Neural progenitor cell (in vitro differentiated cells): Measurements from ENCODE around the gene NME5. TPM values are rescaled to one million over a fixed set of nuclear protein-coding genes. Genes with fewer than 3 reads are reported as not detected.

ENCODE experiments used
- DNase-seq: peaks from one replicate; pipeline ENCODE4 v3.0.0-alpha.2; 2016; ENCODE audit warnings: low spot score
- H2AFZ ChIP-seq: fragments of 200-600 bp; sonication (generic); replicated peaks from 2 replicates; pipeline ENCODE4 v1.6.1; 2016; ENCODE audit warnings: antibody characterized with exemption
- H3F3A ChIP-seq: fragments of 200-600 bp; sonication (generic); 2 replicates; pipeline ENCODE4 v1.6.1; 2016; ENCODE audit warnings: antibody characterized with exemption, low read depth
- H3K27ac ChIP-seq: fragments of 200-600 bp; sonication (generic); 2 replicates; pipeline ENCODE4 v1.5.1; 2016; ENCODE audit warnings: mild to moderate bottlenecking
- H3K27me3 ChIP-seq: fragments of 200-600 bp; sonication (generic); 2 replicates; pipeline ENCODE4 v1.6.1; 2016; ENCODE audit warnings: mild to moderate bottlenecking, moderate library complexity
- H3K36me3 ChIP-seq: fragments of 200-600 bp; sonication (generic); 2 replicates; pipeline ENCODE4 v1.5.1; 2016
- H3K4me1 ChIP-seq: fragments of 200-600 bp; sonication (generic); 2 replicates; pipeline ENCODE4 v1.6.1; 2016; ENCODE audit warnings: mixed run types
- H3K4me2 ChIP-seq: fragments of 200-600 bp; sonication (generic); 2 replicates; pipeline ENCODE4 v1.6.1; 2016
- H3K4me3 ChIP-seq: fragments of 200-600 bp; sonication (generic); 2 replicates; pipeline ENCODE4 v1.5.1; 2016
- H3K79me2 ChIP-seq: fragments of 200-600 bp; sonication (generic); 2 replicates; pipeline ENCODE4 v1.6.1; 2016; ENCODE audit warnings: low read depth
- H3K9ac ChIP-seq: fragments of 200-600 bp; sonication (generic); 2 replicates; pipeline ENCODE4 v1.6.1; 2016
- H3K9me3 ChIP-seq: fragments of 200-600 bp; sonication (generic); 2 replicates; pipeline ENCODE4 v1.5.1; 2016; ENCODE audit warnings: low read depth
- H4K20me1 ChIP-seq: fragments of 200-600 bp; sonication (generic); 2 replicates; pipeline ENCODE4 v1.6.1; 2016; ENCODE audit warnings: low read depth
- H3K27ac Mint-ChIP-seq: 3 replicates; pipeline ENCODE4 v1.8.0; 2021; ENCODE audit warnings: mixed read lengths
- H3K27me3 Mint-ChIP-seq: 2 replicates; pipeline ENCODE4 v1.8.0; 2022; ENCODE audit warnings: low read depth, mild to moderate bottlenecking, inconsistent platforms, moderate library complexity, mixed read lengths; ENCODE audit not compliant: insufficient read depth
- H3K36me3 Mint-ChIP-seq: 3 replicates; pipeline ENCODE4 v1.8.0; 2021; ENCODE audit warnings: mixed read lengths
- H3K4me1 Mint-ChIP-seq: 3 replicates; pipeline ENCODE4 v1.8.0; 2021; ENCODE audit warnings: mixed read lengths
- H3K4me3 Mint-ChIP-seq: 3 replicates; pipeline ENCODE4 v1.8.0; 2021; ENCODE audit warnings: mild to moderate bottlenecking, moderate library complexity, mixed read lengths
- H3K9me3 Mint-ChIP-seq: 3 replicates; pipeline ENCODE4 v1.8.0; 2020; ENCODE audit warnings: mixed read lengths
- EZH2 ChIP-seq: fragments of 200-600 bp; sonication (generic); IDR thresholded peaks from 2 replicates; pipeline ENCODE4 v1.6.1; 2017; ENCODE audit warnings: antibody characterized with exemption, mild to moderate bottlenecking, moderate library complexity
- EZH2phosphoT487 ChIP-seq: fragments of 200-600 bp; sonication (generic); IDR thresholded peaks from 2 replicates; pipeline ENCODE4 v1.6.1; 2017; ENCODE audit warnings: antibody characterized with exemption
- total RNA-seq: library from RNA; depleted of rRNA; stranded (reverse); fragments of >200 nt; gene quantifications from 2 replicates; pipeline ENCODE4 v1.2.3, GENCODE V29; 2015; ENCODE audit warnings: low replicate concordance
- TF ChIP-seq, protein P1 (sequence below): fragments of 200-600 bp; sonication (generic); IDR thresholded peaks from 2 replicates; pipeline ENCODE4 v1.5.1; 2017; ENCODE audit warnings: antibody characterized with exemption, mild to moderate bottlenecking

Gene NME5
- total RNA-seq, 1 donor from 2014 or later: 8.0 TPM

DNA sequence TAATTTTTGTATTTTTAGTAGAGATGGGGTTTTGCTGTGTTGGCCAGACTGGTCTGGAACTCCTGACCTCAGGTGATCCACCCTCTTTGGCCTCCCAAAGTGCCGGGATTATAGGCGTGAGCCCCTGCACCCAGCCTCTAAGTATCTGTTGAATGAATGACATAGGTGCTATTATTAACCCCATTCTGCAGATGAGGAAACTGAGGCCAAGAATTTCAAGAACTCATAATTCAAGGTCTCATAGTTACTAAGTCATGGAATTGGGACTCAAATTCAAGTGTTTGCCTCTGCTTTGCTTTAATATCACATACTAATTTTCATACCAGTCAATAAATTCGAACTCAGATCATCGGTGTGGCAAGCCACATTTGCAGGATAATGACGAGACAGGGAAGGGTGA is 41.6 kb upstream of the NME5 start:
- Histone ChIP-seq H3K27ac (no peak overlapping the region), H3K4me2 (peak overlapping the region; percentile 97), H3K4me1 (peaks cover 14% of the 10 kb centered on the region), H2AFZ (no peak overlapping the region), H3K79me2 (peaks cover 51% of the 10 kb centered on the region), H3K27me3 (no peaks in the 10 kb centered on the region), H3K9ac (no peak overlapping the region), H3F3A (peaks cover 10% of the 10 kb centered on the region), H3K36me3 (peaks cover 14% of the 10 kb centered on the region), H4K20me1 (peaks cover 18% of the 10 kb centered on the region), H3K9me3 (no peaks in the 10 kb centered on the region), H3K4me3 (peak overlapping the region; percentile 79)
- TF ChIP-seq, protein P1, sequence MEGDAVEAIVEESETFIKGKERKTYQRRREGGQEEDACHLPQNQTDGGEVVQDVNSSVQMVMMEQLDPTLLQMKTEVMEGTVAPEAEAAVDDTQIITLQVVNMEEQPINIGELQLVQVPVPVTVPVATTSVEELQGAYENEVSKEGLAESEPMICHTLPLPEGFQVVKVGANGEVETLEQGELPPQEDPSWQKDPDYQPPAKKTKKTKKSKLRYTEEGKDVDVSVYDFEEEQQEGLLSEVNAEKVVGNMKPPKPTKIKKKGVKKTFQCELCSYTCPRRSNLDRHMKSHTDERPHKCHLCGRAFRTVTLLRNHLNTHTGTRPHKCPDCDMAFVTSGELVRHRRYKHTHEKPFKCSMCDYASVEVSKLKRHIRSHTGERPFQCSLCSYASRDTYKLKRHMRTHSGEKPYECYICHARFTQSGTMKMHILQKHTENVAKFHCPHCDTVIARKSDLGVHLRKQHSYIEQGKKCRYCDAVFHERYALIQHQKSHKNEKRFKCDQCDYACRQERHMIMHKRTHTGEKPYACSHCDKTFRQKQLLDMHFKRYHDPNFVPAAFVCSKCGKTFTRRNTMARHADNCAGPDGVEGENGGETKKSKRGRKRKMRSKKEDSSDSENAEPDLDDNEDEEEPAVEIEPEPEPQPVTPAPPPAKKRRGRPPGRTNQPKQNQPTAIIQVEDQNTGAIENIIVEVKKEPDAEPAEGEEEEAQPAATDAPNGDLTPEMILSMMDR: no peak
- TF ChIP-seq EZH2phosphoT487 (no peak), EZH2 (no peak)
- no peak overlapping the region for H3K27ac Mint-ChIP-seq
- no peak overlapping the region for H3K4me3 Mint-ChIP-seq
- peaks cover 18% of the 10 kb centered on the region for H3K4me1 Mint-ChIP-seq
- H3K9me3 Mint-ChIP-seq: no peaks in the 10 kb centered on the region
- peaks cover 36% of the 10 kb centered on the region for H3K36me3 Mint-ChIP-seq
- no peak for DNase-seq
- no peaks in the 10 kb centered on the region for H3K27me3 Mint-ChIP-seq

DNA sequence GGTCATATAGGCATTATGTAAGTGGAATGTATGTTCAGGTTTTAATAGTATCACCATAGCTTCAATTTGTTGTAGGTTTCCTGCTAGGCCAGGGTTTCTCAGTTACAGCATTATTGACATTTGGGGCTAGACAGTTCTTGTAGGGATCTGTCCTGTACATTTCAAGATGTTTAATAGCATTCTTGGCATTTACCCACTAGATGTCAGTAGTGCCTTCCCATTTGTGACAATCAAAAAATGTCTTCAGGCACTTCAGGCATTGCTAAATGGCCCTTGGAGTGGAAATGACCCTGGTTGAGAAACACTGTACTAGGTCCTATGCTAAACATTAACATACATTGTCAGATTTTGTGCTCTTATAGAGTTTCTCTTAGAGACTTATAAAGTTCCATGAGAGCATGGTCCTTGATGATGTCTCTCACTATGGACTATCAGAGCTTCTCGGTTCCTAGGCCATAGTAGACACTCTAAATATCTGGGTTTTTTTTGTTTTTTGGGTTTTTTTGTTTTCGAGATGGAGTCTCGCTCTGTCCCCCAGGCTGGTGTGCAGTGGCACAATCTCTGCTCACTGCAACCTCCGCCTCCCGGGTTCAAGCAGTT is 41.1 kb upstream of the NME5 start:
- Mint-ChIP-seq H3K27me3 (no peaks in the 10 kb centered on the region), H3K36me3 (peaks cover 33% of the 10 kb centered on the region), H3K4me3 (no peak overlapping the region), H3K27ac (peak overlapping the region; percentile 78), H3K9me3 (no peaks in the 10 kb centered on the region), H3K4me1 (peaks cover 18% of the 10 kb centered on the region)
- Histone ChIP-seq H3K27me3 (no peaks in the 10 kb centered on the region), H3K4me2 (peak overlapping the region; percentile 97), H3K4me3 (peak overlapping the region; percentile 79), H3F3A (peaks cover 5% of the 10 kb centered on the region), H2AFZ (no peak overlapping the region), H3K9me3 (no peaks in the 10 kb centered on the region), H3K9ac (peak overlapping the region; percentile 68), H3K79me2 (peaks cover 56% of the 10 kb centered on the region), H3K36me3 (peaks cover 14% of the 10 kb centered on the region), H4K20me1 (peaks cover 18% of the 10 kb centered on the region), H3K27ac (no peak overlapping the region), H3K4me1 (peaks cover 14% of the 10 kb centered on the region)
- peak; percentile 68 for DNase-seq
- TF ChIP-seq EZH2phosphoT487: no peak
- TF ChIP-seq EZH2: no peak
- TF ChIP-seq, protein P1: peak; percentile 69

DNA sequence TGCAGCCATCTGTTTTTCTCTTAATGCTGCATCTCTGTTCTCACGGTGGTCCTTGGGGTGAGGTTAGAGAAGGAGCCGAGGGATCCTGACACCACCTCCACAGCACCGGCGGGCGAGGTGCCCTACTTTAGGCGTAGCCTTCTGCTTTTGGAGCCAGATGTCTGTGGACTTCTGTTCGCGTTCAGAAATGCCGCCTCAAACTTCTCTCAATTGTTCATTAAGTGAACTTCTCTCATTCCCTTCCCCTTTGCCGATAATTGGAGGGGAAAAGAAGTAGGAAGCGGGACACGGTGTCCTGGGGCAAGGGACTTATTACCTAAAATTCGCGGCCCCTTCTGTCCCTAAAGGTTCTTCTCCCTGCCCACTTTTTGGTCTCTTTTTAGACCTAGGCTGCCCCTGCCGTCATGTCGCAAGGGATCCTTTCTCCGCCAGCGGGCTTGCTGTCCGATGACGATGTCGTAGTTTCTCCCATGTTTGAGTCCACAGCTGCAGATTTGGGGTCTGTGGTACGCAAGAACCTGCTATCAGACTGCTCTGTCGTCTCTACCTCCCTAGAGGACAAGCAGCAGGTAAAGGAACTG is 40.1 kb upstream of the NME5 start:
- H3K36me3 Mint-ChIP-seq: peaks cover 28% of the 10 kb centered on the region
- Histone ChIP-seq H3K79me2 (peaks cover 65% of the 10 kb centered on the region), H3K27ac (peak overlapping the region; percentile 49), H2AFZ (peak overlapping the region; percentile 79), H3K4me3 (peak overlapping the region; percentile 79), H3K36me3 (peaks cover 18% of the 10 kb centered on the region), H3F3A (no peaks in the 10 kb centered on the region), H3K4me1 (peaks cover 14% of the 10 kb centered on the region), H3K9me3 (no peaks in the 10 kb centered on the region), H3K9ac (peak overlapping the region; percentile 68), H4K20me1 (peaks cover 18% of the 10 kb centered on the region), H3K27me3 (no peaks in the 10 kb centered on the region), H3K4me2 (peak overlapping the region; percentile 97)
- TF ChIP-seq, protein P1: no peak
- TF ChIP-seq EZH2 (no peak), EZH2phosphoT487 (no peak)
- H3K27ac Mint-ChIP-seq: no peak overlapping the region
- H3K4me3 Mint-ChIP-seq: no peak overlapping the region
- H3K9me3 Mint-ChIP-seq: no peaks in the 10 kb centered on the region
- DNase-seq: peak; percentile 48
- no peaks in the 10 kb centered on the region for H3K27me3 Mint-ChIP-seq
- peaks cover 18% of the 10 kb centered on the region for H3K4me1 Mint-ChIP-seq
